Fibroblast of peridontal ligament (primary cell): ENCODE data around the gene SNX10.

Source experiments
- DNase-seq: peaks from one replicate; pipeline ENCODE4 v3.0.0-alpha.2; 2010; ENCODE audit errors: extremely low read depth

The SNX10 gene

GRCh38 chr7:26404189-26404996 lies 112.7 kb downstream of the SNX10 start:
- DNase-seq, result no peak

GRCh38 chr7:26406433-26406832 lies 114.8 kb downstream of the SNX10 start:
- DNase-seq, result no peak

DNA sequence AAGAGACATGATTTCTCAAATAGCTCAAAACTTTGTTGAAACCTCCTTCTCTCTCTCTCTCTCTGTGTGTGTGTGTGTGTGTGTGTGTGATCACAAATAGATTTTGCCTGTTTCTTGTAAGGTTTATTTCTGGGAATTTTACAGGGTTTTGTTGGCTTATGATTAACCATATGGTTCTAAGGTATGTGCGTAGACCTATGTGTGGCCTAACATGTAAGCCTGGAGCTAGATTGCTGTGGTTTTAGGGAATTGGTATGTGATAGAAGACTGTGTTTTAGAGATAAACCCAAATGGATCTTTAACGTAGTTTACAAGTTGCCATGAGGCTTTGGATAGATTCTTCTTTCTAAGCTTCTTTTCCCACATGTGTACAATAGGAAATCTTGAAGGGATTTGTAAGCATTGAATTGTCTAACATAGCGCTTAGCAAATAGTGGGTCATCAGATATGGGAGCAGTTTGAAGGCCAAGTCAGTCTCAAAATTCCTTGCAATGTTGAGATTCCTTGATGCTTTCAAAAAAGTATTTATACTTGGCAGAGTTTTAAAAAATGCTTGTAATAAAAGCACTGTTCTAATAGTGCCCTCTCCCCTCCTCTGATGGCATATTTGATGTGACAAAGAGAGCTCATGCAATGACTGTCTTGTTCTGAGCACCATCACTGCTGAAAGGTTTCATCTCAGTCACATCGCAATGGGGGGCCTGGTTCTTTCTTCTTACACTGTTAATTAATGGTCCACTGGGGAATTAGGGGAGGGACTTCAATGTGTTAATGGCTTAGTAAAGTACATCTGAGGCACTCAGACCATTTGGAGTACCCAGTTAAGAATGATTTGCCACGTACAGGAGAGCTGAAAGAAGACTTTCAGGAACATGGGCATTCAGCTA lies 118.2 kb downstream of the SNX10 start:
- DNase-seq, result no peak

DNA sequence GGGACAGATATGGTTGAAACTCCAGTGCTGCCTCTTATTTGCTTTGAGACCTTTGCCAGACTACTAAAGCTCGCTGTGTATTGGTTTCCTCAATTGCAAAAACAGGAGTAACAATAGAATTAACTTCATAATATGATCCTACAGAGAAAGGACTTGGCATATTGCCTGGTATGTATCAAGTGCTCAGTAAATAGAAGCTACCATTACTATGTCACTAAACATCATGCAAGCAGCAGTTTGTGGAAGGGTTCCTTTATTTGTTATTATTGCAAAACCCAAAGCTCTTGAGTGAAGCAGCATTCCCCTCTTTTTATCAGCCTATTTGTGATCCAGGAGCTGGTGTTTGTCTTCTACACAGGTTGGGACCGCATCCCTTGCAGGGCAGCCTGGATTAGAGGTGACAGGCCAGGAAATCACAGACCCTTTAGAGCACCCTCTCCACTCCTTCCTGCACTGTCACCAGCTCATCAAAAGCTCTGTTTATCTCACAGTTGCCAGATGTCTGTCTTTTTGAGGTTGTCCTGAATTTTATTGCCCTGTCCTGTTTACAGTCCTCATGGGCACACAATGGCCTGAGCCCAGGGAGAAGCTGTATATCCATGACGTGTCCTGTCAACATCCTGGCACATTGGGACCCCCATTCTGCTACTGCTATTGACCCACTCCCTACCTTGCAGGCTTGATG lies 121.5 kb downstream of the SNX10 start:
- DNase-seq, result no peak

DNA sequence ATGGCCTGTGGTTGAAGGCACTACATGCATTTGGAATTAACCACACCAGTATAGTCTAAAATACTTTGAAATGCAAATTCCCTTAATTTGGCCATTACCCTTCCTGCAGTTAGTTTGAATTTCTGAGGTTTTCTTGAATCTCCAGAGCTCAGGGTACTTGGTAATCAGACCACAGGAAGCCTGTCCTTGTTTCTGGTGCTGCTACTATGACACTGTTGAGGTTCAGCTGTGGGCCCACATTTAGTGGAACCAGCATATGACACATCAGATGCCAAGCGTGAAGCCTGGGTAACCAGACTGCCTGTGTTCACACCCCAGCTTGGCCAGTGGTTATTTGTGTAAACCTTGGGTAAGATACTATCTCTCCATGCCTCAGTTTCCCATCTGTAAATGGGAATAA lies 124.3 kb downstream of the SNX10 start:
- DNase-seq, result no peak

DNA sequence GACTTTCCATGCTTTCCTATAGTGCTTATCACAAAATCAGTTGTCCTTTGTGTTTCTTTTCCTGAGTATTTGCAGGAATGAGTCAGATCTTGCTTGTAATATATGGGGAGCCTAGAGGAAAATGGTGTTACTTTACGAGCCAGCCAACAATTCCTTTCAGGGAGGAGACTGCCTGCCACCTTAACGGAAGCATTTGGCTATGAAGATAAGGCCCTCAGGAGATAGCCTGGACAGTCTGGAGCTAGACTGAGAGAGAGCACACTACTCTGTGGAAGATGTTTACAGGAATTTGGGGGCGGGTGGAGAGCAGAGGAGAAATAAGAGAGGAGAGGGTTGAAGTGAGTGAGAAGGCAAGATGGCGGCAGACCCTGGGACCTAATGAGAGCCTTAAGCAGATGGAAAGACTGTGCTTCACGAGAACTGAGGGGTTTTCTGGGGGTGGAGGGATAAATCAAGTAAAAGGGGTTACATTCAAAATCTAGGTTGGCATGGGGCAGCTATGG lies 126.3 kb downstream of the SNX10 start:
- DNase-seq, result no peak

- no peak for DNase-seq
Observed at GRCh38 chr7:26419198-26419597, 127.5 kb downstream of the SNX10 start.

GRCh38 chr7:26420422-26421019 lies 128.9 kb downstream of the SNX10 start:
- DNase-seq, result no peak

DNA sequence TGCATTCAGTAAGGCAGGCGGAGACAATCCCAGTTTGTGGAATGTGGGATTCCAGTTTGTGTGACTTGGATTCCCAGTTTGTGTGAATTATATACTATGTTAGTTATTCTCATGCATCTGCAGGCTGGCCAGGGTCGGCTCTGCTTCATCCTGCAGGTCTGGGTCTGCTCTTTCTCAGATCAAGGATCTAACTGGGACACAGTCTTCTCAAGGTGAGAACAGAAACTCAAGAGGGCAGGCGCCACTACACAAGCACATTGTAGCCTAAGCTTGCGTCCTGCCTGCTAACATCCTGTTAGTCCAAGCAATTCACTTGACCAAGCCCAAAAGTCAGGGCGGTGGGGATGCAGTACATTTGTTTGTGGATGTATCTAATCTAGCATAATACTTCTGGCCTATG lies 131.1 kb downstream of the SNX10 start:
- DNase-seq, result no peak

DNA sequence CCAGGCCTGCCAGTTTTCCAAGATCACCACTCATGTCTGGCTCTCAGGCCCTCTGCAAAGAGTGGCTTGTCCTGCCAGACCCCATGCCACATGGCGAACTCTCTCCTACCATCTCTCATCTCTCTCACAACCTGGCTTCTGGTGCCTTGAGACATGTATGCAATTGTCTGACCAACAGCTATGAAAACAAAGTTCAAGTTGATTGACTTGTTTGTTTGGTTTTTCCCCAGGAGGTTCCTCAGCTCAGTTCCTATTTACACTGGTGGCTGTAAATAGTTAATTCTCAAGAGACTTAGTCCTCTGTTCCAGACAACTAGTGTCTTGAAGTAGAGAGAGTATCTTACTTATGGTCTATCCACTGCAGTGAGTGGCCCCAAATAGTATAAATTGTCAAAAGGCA lies 131.8 kb downstream of the SNX10 start:
- DNase-seq, result no peak
